GM21576 (cell line): ENCODE measurements around the gene LCE2C.

Experiments
- ATAC-seq: cut with Tn5 transposase; IDR thresholded peaks from one replicate; pipeline ENCODE4 v1.9.1; 2021; ENCODE audit warnings: mild to moderate bottlenecking, moderate library complexity; ENCODE audit not compliant: unreplicated experiment

Gene LCE2C

DNA sequence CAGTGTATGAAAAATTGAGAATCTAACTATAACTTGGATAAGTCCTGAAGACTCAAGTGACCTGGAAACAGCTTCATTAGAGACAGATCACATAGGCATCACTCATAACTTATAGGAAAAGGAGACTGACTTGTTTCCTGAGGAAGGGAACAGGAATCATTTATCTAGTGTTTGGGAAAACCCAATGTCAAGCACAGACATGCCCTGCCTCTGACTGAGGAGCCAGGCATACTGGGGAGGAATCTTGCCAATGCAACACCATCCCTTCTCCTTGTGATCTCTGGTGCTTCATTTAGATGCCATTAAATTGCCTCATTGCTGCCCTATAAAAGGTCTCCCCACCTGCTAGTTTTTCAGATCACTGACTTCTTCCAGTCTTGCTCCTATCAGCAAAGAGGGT lies 43.2 kb downstream of the LCE2C start:
- ATAC-seq = no peak

DNA sequence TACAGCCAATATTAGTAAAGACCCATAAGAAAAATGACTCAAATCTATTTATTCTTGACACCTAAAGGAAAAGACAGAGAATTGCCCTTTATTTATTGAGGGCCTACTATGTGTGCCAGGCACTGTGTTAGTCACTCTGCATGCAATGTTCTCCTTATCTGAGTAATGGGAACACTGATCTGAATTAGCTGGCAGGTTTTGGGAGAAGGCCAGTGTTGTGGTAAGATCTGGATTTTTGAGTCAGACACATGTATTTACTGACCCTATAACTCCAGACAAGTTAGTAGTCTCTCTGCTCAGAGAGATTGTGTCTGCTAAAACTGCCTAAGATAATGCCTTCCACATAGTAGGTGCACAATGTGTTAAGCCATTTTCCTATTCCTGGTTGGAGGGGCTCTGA lies 50.2 kb downstream of the LCE2C start:
- ATAC-seq = no peak
